ENCODE measurements around the gene HECTD2.

HECTD2 gene

GRCh38 chr10:91540733-91541132 lies 130.6 kb downstream of the HECTD2 start:
- Histone ChIP-seq H2AFZ (ENCODE audit: insufficient read depth, low read length, poor library complexity) (no peak overlapping the region), H3K4me3 (ENCODE audit: low read depth, low read length) (no peak overlapping the region), H3K27ac (ENCODE audit: low read depth, low read length) (no peak overlapping the region), H3K9me3 (ENCODE audit: insufficient read depth, low read depth, low read length) (peaks cover 7% of the 10 kb centered on the region), H4K8ac (ENCODE audit: low read depth, low read length) (no peak overlapping the region), H3K14ac (ENCODE audit: low read length) (no peak overlapping the region), H4K12ac (ENCODE audit: low read depth, low read length) (no peak overlapping the region), H3K18ac (ENCODE audit: low read length) (no peak overlapping the region), H4K91ac (ENCODE audit: low read depth, low read length) (no peak overlapping the region), H3K4me1 (ENCODE audit: control insufficient read depth in 1 of 2, insufficient read depth in 2 of 2, low read length in 2 of 2) (no peaks in the 10 kb centered on the region), H3K4me2 (ENCODE audit: low read length) (no peak overlapping the region), H2BK120ac (ENCODE audit: insufficient read depth, low read length, poor library complexity) (no peak overlapping the region), H2AK5ac (ENCODE audit: low read length) (no peak overlapping the region), H2BK12ac (ENCODE audit: low read length) (no peak overlapping the region), H3K36me3 (ENCODE audit: control insufficient read depth in 1 of 2, insufficient read depth in 2 of 2, low read length in 2 of 2) (no peaks in the 10 kb centered on the region), H3K4ac (ENCODE audit: low read depth, low read length) (no peak overlapping the region), H3K79me2 (ENCODE audit: control insufficient read depth, insufficient read depth, low read length, poor library complexity) (no peaks in the 10 kb centered on the region), H3K23ac (ENCODE audit: low read length) (no peak overlapping the region), H2BK5ac (ENCODE audit: low read depth, low read length, poor library complexity) (no peak overlapping the region), H3K9ac (ENCODE audit: low read length) (no peak overlapping the region), H3K79me1 (ENCODE audit: low read length) (no peaks in the 10 kb centered on the region), H3K27me3 (ENCODE audit: insufficient read depth, low read length) (no peaks in the 10 kb centered on the region)
- no peak for DNase-seq
- no CpG with 5 or more reads among the region's 6 CpGs for whole genome bisulfite sequencing (ENCODE audit: extremely low coverage, insufficient coverage, insufficient read length)

GRCh38 chr10:91541481-91541880 lies 131.3 kb downstream of the HECTD2 start:
- H3K27me3 ChIP-seq (ENCODE audit: insufficient read depth, low read length) = no peaks in the 10 kb centered on the region
- H2AFZ ChIP-seq (ENCODE audit: insufficient read depth, low read length, poor library complexity) = no peak overlapping the region
- H3K27ac ChIP-seq (ENCODE audit: low read depth, low read length) = no peak overlapping the region
- H3K9me3 ChIP-seq (ENCODE audit: insufficient read depth, low read depth, low read length) = peaks cover 7% of the 10 kb centered on the region
- no peak overlapping the region for H4K91ac ChIP-seq (ENCODE audit: low read depth, low read length)
- no peak overlapping the region for H3K9ac ChIP-seq (ENCODE audit: low read length)
- no CpG with 5 or more reads among the region's 6 CpGs for WGBS (ENCODE audit: extremely low coverage, insufficient coverage, insufficient read length)
- DNase-seq = peak in 1 of 2 donors; percentile 2
- no peak overlapping the region for H2AK5ac ChIP-seq (ENCODE audit: low read length)
- no peaks in the 10 kb centered on the region for H3K79me1 ChIP-seq (ENCODE audit: low read length)
- H3K14ac ChIP-seq (ENCODE audit: low read length) = no peak overlapping the region
- no peak overlapping the region for H3K18ac ChIP-seq (ENCODE audit: low read length)
- no peak overlapping the region for H4K8ac ChIP-seq (ENCODE audit: low read depth, low read length)
- no peak overlapping the region for H2BK12ac ChIP-seq (ENCODE audit: low read length)
- H3K4me1 ChIP-seq (ENCODE audit: control insufficient read depth in 1 of 2, insufficient read depth in 2 of 2, low read length in 2 of 2) = no peaks in the 10 kb centered on the region
- H2BK120ac ChIP-seq (ENCODE audit: insufficient read depth, low read length, poor library complexity) = no peak overlapping the region
- no peak overlapping the region for H3K4me3 ChIP-seq (ENCODE audit: low read depth, low read length)
- H3K79me2 ChIP-seq (ENCODE audit: control insufficient read depth, insufficient read depth, low read length, poor library complexity) = no peaks in the 10 kb centered on the region
- no peak overlapping the region for H3K4ac ChIP-seq (ENCODE audit: low read depth, low read length)
- no peak overlapping the region for H4K12ac ChIP-seq (ENCODE audit: low read depth, low read length)
- no peak overlapping the region for H3K23ac ChIP-seq (ENCODE audit: low read length)
- no peak overlapping the region for H3K4me2 ChIP-seq (ENCODE audit: low read length)
- H2BK5ac ChIP-seq (ENCODE audit: low read depth, low read length, poor library complexity) = no peak overlapping the region
- H3K36me3 ChIP-seq (ENCODE audit: control insufficient read depth in 1 of 2, insufficient read depth in 2 of 2, low read length in 2 of 2) = no peaks in the 10 kb centered on the region

- peaks cover 4% of the 10 kb centered on the region for H3K9me3 ChIP-seq (ENCODE audit: insufficient read depth, low read depth, low read length)
- no peaks in the 10 kb centered on the region for H3K36me3 ChIP-seq (ENCODE audit: control insufficient read depth in 1 of 2, insufficient read depth in 2 of 2, low read length in 2 of 2)
- no peaks in the 10 kb centered on the region for H3K79me2 ChIP-seq (ENCODE audit: control insufficient read depth, insufficient read depth, low read length, poor library complexity)
- no peak overlapping the region for H2BK120ac ChIP-seq (ENCODE audit: insufficient read depth, low read length, poor library complexity)
- no peak overlapping the region for H3K4me2 ChIP-seq (ENCODE audit: low read length)
- H3K79me1 ChIP-seq (ENCODE audit: low read length) = no peaks in the 10 kb centered on the region
- H2AFZ ChIP-seq (ENCODE audit: insufficient read depth, low read length, poor library complexity) = no peak overlapping the region
- WGBS (ENCODE audit: extremely low coverage, insufficient coverage, insufficient read length) = no CpG with 5 or more reads among the region's 3 CpGs
- H3K27me3 ChIP-seq (ENCODE audit: insufficient read depth, low read length) = no peaks in the 10 kb centered on the region
- no peak overlapping the region for H2BK5ac ChIP-seq (ENCODE audit: low read depth, low read length, poor library complexity)
- no peak overlapping the region for H3K14ac ChIP-seq (ENCODE audit: low read length)
- no peak overlapping the region for H4K91ac ChIP-seq (ENCODE audit: low read depth, low read length)
- H2BK12ac ChIP-seq (ENCODE audit: low read length) = no peak overlapping the region
- H4K12ac ChIP-seq (ENCODE audit: low read depth, low read length) = no peak overlapping the region
- DNase-seq = no peak
- H3K23ac ChIP-seq (ENCODE audit: low read length) = no peak overlapping the region
- no peak overlapping the region for H3K4me3 ChIP-seq (ENCODE audit: low read depth, low read length)
- no peak overlapping the region for H4K8ac ChIP-seq (ENCODE audit: low read depth, low read length)
- no peak overlapping the region for H3K18ac ChIP-seq (ENCODE audit: low read length)
- H3K4me1 ChIP-seq (ENCODE audit: control insufficient read depth in 1 of 2, insufficient read depth in 2 of 2, low read length in 2 of 2) = no peaks in the 10 kb centered on the region
- H3K4ac ChIP-seq (ENCODE audit: low read depth, low read length) = no peak overlapping the region
- no peak overlapping the region for H3K9ac ChIP-seq (ENCODE audit: low read length)
- H2AK5ac ChIP-seq (ENCODE audit: low read length) = no peak overlapping the region
- no peak overlapping the region for H3K27ac ChIP-seq (ENCODE audit: low read depth, low read length)
These were observed 135.2 kb downstream of the HECTD2 start for GRCh38 chr10:91545384-91545783.

GRCh38 chr10:91545838-91546237 lies 135.7 kb downstream of the HECTD2 start:
- no peak overlapping the region for H3K14ac ChIP-seq (ENCODE audit: low read length)
- H3K23ac ChIP-seq (ENCODE audit: low read length) = no peak overlapping the region
- H3K27ac ChIP-seq (ENCODE audit: low read depth, low read length) = no peak overlapping the region
- H2BK12ac ChIP-seq (ENCODE audit: low read length) = no peak overlapping the region
- H2BK5ac ChIP-seq (ENCODE audit: low read depth, low read length, poor library complexity) = no peak overlapping the region
- no peaks in the 10 kb centered on the region for H3K4me1 ChIP-seq (ENCODE audit: control insufficient read depth in 1 of 2, insufficient read depth in 2 of 2, low read length in 2 of 2)
- H3K4me3 ChIP-seq (ENCODE audit: low read depth, low read length) = no peak overlapping the region
- H3K79me2 ChIP-seq (ENCODE audit: control insufficient read depth, insufficient read depth, low read length, poor library complexity) = no peaks in the 10 kb centered on the region
- H3K79me1 ChIP-seq (ENCODE audit: low read length) = no peaks in the 10 kb centered on the region
- H4K8ac ChIP-seq (ENCODE audit: low read depth, low read length) = no peak overlapping the region
- DNase-seq = no peak
- no peak overlapping the region for H3K18ac ChIP-seq (ENCODE audit: low read length)
- no peak overlapping the region for H2BK120ac ChIP-seq (ENCODE audit: insufficient read depth, low read length, poor library complexity)
- H2AFZ ChIP-seq (ENCODE audit: insufficient read depth, low read length, poor library complexity) = no peak overlapping the region
- H3K27me3 ChIP-seq (ENCODE audit: insufficient read depth, low read length) = no peaks in the 10 kb centered on the region
- no peak overlapping the region for H3K4me2 ChIP-seq (ENCODE audit: low read length)
- no peaks in the 10 kb centered on the region for H3K36me3 ChIP-seq (ENCODE audit: control insufficient read depth in 1 of 2, insufficient read depth in 2 of 2, low read length in 2 of 2)
- H4K12ac ChIP-seq (ENCODE audit: low read depth, low read length) = no peak overlapping the region
- no peak overlapping the region for H3K4ac ChIP-seq (ENCODE audit: low read depth, low read length)
- H2AK5ac ChIP-seq (ENCODE audit: low read length) = no peak overlapping the region
- WGBS (ENCODE audit: extremely low coverage, insufficient coverage, insufficient read length) = no CpG with 5 or more reads among the region's 3 CpGs
- H4K91ac ChIP-seq (ENCODE audit: low read depth, low read length) = no peak overlapping the region
- H3K9me3 ChIP-seq (ENCODE audit: insufficient read depth, low read depth, low read length) = peaks cover under 1% of the 10 kb centered on the region
- H3K9ac ChIP-seq (ENCODE audit: low read length) = no peak overlapping the region

Measured in trophoblast cell (in vitro differentiated cells and primary cell).